H9 (cell line): ENCODE results near the gene TBC1D22A. TPM values are rescaled to one million over a fixed set of nuclear protein-coding genes. Genes with fewer than 3 reads are reported as not detected.

ENCODE experiments used
- DNase-seq: peaks from one replicate; pipeline ENCODE4 v3.0.0-alpha.2; 2017
- H2AFZ ChIP-seq: one replicate; pipeline ENCODE4 v1.6.1; 2013; ENCODE audit warnings: mild to moderate bottlenecking, low read length, control low read depth, moderate library complexity
- H2AK5ac ChIP-seq: 2 replicates; pipeline ENCODE4 v1.6.1; 2013; ENCODE audit warnings: low read length, control low read depth, mixed read lengths; ENCODE audit not compliant: insufficient read length
- H2BK120ac ChIP-seq: one replicate; pipeline ENCODE4 v1.6.1; 2013; ENCODE audit warnings: low read depth, mild to moderate bottlenecking, low read length, control low read depth, inconsistent platforms; ENCODE audit not compliant: poor library complexity, severe bottlenecking
- H2BK12ac ChIP-seq: 2 replicates; pipeline ENCODE4 v1.6.1; 2013; ENCODE audit warnings: low read length, control low read depth, mixed read lengths, low read depth; ENCODE audit not compliant: insufficient read length
- H2BK15ac ChIP-seq: 2 replicates; pipeline ENCODE4 v1.6.1; 2013; ENCODE audit warnings: low read depth, low read length, control low read depth
- H2BK20ac ChIP-seq: one replicate; pipeline ENCODE4 v1.6.1; 2013; ENCODE audit warnings: low read depth, mild to moderate bottlenecking, low read length, control low read depth, inconsistent platforms; ENCODE audit not compliant: poor library complexity, severe bottlenecking
- H2BK5ac ChIP-seq: 2 replicates; pipeline ENCODE4 v1.6.1; 2013; ENCODE audit warnings: low read length, control low read depth, mixed read lengths; ENCODE audit not compliant: insufficient read length
- H3K14ac ChIP-seq: 2 replicates; pipeline ENCODE4 v1.6.1; 2013; ENCODE audit warnings: low read length, control low read depth; ENCODE audit not compliant: insufficient read depth
- H3K18ac ChIP-seq: 2 replicates; pipeline ENCODE4 v1.6.1; 2013; ENCODE audit warnings: low read depth, mild to moderate bottlenecking, mixed read lengths, low read length, control low read depth; ENCODE audit not compliant: insufficient read length
- H3K23ac ChIP-seq: 2 replicates; pipeline ENCODE4 v1.6.1; 2013; ENCODE audit warnings: low read length, control low read depth, mixed read lengths, low read depth; ENCODE audit not compliant: insufficient read length
- H3K23me2 ChIP-seq: 2 replicates; pipeline ENCODE4 v1.6.1; 2013; ENCODE audit warnings: low read depth, mild to moderate bottlenecking, mixed read lengths, low read length, control low read depth; ENCODE audit not compliant: insufficient read length, poor library complexity, severe bottlenecking
- H3K27ac ChIP-seq: 2 replicates; pipeline ENCODE4 v1.5.1; 2013; ENCODE audit warnings: low read length, control low read depth, mixed read lengths, low read depth; ENCODE audit not compliant: insufficient read length
- H3K27me3 ChIP-seq: 2 replicates; pipeline ENCODE4 v1.6.1; 2013; ENCODE audit warnings: low read length, control low read depth, inconsistent platforms; ENCODE audit not compliant: insufficient read depth
- H3K4ac ChIP-seq: 2 replicates; pipeline ENCODE4 v1.6.1; 2013; ENCODE audit warnings: low read depth, mild to moderate bottlenecking, control low read depth, inconsistent platforms, low read length, moderate library complexity
- H3K4me1 ChIP-seq: 2 replicates; pipeline ENCODE4 v1.6.1; 2013; ENCODE audit warnings: low read length, control low read depth, inconsistent platforms; ENCODE audit not compliant: insufficient read depth
- H3K4me2 ChIP-seq: 2 replicates; pipeline ENCODE4 v1.6.1; 2013; ENCODE audit warnings: low read length, control low read depth, mixed read lengths; ENCODE audit not compliant: insufficient read length, insufficient read depth
- H3K56ac ChIP-seq: 2 replicates; pipeline ENCODE4 v1.6.1; 2013; ENCODE audit warnings: low read depth, mild to moderate bottlenecking, mixed read lengths, low read length, control low read depth; ENCODE audit not compliant: insufficient read length
- H3K79me1 ChIP-seq: 2 replicates; pipeline ENCODE4 v1.6.1; 2013; ENCODE audit warnings: low read depth, mild to moderate bottlenecking, moderate library complexity, low read length, control low read depth, inconsistent platforms; ENCODE audit not compliant: insufficient read depth, poor library complexity, severe bottlenecking
- H3K79me2 ChIP-seq: 2 replicates; pipeline ENCODE4 v1.6.1; 2013; ENCODE audit warnings: low read length, control low read depth, inconsistent platforms; ENCODE audit not compliant: insufficient read depth
- H3K9ac ChIP-seq: 2 replicates; pipeline ENCODE4 v1.6.1; 2013; ENCODE audit warnings: low read length, control low read depth, mixed read lengths; ENCODE audit not compliant: insufficient read length; ENCODE audit errors: extremely low read depth
- H3K9me3 ChIP-seq: one replicate; pipeline ENCODE4 v1.6.1; 2013; ENCODE audit warnings: low read depth, low read length, inconsistent platforms; ENCODE audit not compliant: control insufficient read depth
- H3T11ph ChIP-seq: one replicate; pipeline ENCODE4 v1.6.1; 2013; ENCODE audit warnings: mild to moderate bottlenecking, low read length, control low read depth, inconsistent platforms
- H4K20me1 ChIP-seq: one replicate; pipeline ENCODE4 v1.6.1; 2013; ENCODE audit not compliant: control insufficient read depth, insufficient read length, insufficient read depth
- H4K5ac ChIP-seq: 2 replicates; pipeline ENCODE4 v1.6.1; 2013; ENCODE audit warnings: low read depth, mild to moderate bottlenecking, mixed read lengths, low read length, control low read depth; ENCODE audit not compliant: insufficient read length
- H4K8ac ChIP-seq: replicated peaks from 2 replicates; pipeline ENCODE4 v1.6.1; 2013; ENCODE audit warnings: low read length, control low read depth, mixed read lengths, low read depth; ENCODE audit not compliant: insufficient read length
- H4K91ac ChIP-seq: 2 replicates; pipeline ENCODE4 v1.6.1; 2013; ENCODE audit warnings: low read depth, mild to moderate bottlenecking, moderate library complexity, mixed read lengths, low read length, control low read depth; ENCODE audit not compliant: insufficient read length
- H3K27ac Mint-ChIP-seq, 3 experiments: 2 replicates in 2 of 3; 3 replicates in 1 of 3; pipeline ENCODE4 v1.8.0; 2020 to 2021; ENCODE audit warnings: mixed read lengths in 3 of 3, mild to moderate bottlenecking in 1 of 3, moderate library complexity in 1 of 3
- H3K27me3 Mint-ChIP-seq: 2 replicates; pipeline ENCODE4 v1.8.0; 2021; ENCODE audit warnings: low read depth, mild to moderate bottlenecking, moderate library complexity, mixed read lengths
- H3K36me3 Mint-ChIP-seq, 3 experiments: 2 replicates in 2 of 3; 3 replicates in 1 of 3; pipeline ENCODE4 v1.8.0; 2020 to 2021; ENCODE audit warnings: low read depth in 3 of 3, mixed read lengths in 3 of 3; ENCODE audit not compliant: insufficient read depth in 1 of 3
- H3K4me1 Mint-ChIP-seq, 2 experiments: 2 replicates each; pipeline ENCODE4 v1.8.0; 2020; ENCODE audit warnings: mixed read lengths in 2 of 2
- H3K4me3 Mint-ChIP-seq, 2 experiments: 2 replicates in 1 of 2; 3 replicates in 1 of 2; pipeline ENCODE4 v1.8.0; 2020 to 2021; ENCODE audit warnings: mild to moderate bottlenecking in 2 of 2, mixed read lengths in 2 of 2, moderate library complexity in 1 of 2
- H3K9me3 Mint-ChIP-seq, 2 experiments: 2 replicates in 1 of 2; 3 replicates in 1 of 2; pipeline ENCODE4 v1.8.0; 2020; ENCODE audit warnings: mild to moderate bottlenecking in 2 of 2, mixed read lengths in 2 of 2, moderate library complexity in 1 of 2
- WGBS: extraction: QIAGEN DNeasy Blood & Tissue Kit; methylation state at CpG from one replicate; pipeline ENCODE4 v1.1.7; 2013; ENCODE audit warnings: missing lambda C conversion rate, low lambda C conversion rate, mixed read lengths; ENCODE audit not compliant: insufficient read length; ENCODE audit errors: extremely low coverage; 5-methylcytosine and 5-hydroxymethylcytosine counted together
- total RNA-seq: library from RNA; stranded (reverse); gene quantifications from 2 replicates; pipeline ENCODE4 v1.2.1, GENCODE V29; 2021
- TF ChIP-seq, protein P1 (sequence below): fragments of 200-600 bp; sonication (generic); conservative IDR thresholded peaks from 3 replicates; pipeline ENCODE4 v1.8.0; 2021; ENCODE audit warnings: antibody characterized with exemption, mild to moderate bottlenecking

The TBC1D22A gene
- total RNA-seq, 1 experiment from 2014 or later, result 20.8 TPM

DNA sequence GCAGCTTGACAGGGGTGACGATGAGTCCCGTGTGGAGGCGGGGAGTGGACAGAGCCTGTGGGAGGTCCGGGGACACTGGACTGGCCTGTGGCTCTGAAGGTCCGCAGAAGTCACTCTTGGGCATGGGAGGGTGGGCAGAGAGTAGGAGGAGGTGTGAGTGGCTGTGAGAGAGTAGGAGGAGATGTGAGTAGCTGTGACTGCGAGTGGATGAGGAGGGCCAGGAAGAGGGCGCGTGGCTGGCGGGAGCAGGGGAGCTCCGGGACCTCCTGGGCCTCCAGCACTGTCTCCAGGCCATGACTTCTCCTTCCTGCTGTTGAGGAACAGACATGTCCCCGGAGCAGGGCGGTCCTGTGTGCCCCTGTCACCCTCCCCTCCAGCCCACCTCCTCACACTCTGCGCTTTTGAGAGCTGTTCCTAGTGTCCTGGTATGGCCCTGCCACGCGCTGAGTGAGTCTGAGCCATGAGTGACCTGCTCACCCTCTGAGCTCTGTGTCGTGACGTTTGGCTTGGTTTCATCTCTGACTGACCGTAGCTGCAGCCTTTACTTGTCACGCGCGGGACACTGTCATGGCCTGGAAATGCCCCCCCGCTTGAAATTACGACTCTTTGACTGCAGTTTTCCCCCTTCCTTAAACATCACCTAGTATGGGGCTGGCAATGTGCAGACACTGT, 391.5 kb downstream of the TBC1D22A start:
- Histone ChIP-seq H4K91ac (no peak overlapping the region), H3K4me1 (no peaks in the 10 kb centered on the region), H3K9me3 (no peaks in the 10 kb centered on the region), H2BK120ac (no peak overlapping the region), H3K4ac (no peak overlapping the region), H2AK5ac (no peak overlapping the region), H3K4me2 (no peak overlapping the region), H3K79me2 (no peaks in the 10 kb centered on the region), H2BK12ac (no peak overlapping the region), H2BK15ac (no peak overlapping the region), H4K20me1 (no peaks in the 10 kb centered on the region), H4K5ac (no peak overlapping the region), H3K56ac (no peak overlapping the region), H2AFZ (no peak overlapping the region), H2BK5ac (no peak overlapping the region), H3K18ac (no peak overlapping the region), H3T11ph (no peak overlapping the region), H2BK20ac (no peak overlapping the region), H3K14ac (no peak overlapping the region), H4K8ac (no peak overlapping the region), H3K27ac (no peak overlapping the region), H3K79me1 (no peaks in the 10 kb centered on the region), H3K23ac (no peak overlapping the region), H3K9ac (no peak overlapping the region), H3K27me3 (no peaks in the 10 kb centered on the region), H3K23me2 (no peaks in the 10 kb centered on the region)
- peak overlapping the region in 1 of 3 experiments; percentile 53; a peak in 2 of 7 replicates for H3K27ac Mint-ChIP-seq
- no peaks in the 10 kb centered on the region; a peak in 1 of 7 replicates for H3K36me3 Mint-ChIP-seq
- H3K4me3 Mint-ChIP-seq, result no peak overlapping the region
- H3K9me3 Mint-ChIP-seq, result no peaks in the 10 kb centered on the region
- H3K4me1 Mint-ChIP-seq, result peaks cover 2 to 4% of the 10 kb centered on the region in 2 experiments; a peak in 2 of 4 replicates
- no peak for DNase-seq
- H3K27me3 Mint-ChIP-seq, result no peaks in the 10 kb centered on the region
- TF ChIP-seq, protein P1, sequence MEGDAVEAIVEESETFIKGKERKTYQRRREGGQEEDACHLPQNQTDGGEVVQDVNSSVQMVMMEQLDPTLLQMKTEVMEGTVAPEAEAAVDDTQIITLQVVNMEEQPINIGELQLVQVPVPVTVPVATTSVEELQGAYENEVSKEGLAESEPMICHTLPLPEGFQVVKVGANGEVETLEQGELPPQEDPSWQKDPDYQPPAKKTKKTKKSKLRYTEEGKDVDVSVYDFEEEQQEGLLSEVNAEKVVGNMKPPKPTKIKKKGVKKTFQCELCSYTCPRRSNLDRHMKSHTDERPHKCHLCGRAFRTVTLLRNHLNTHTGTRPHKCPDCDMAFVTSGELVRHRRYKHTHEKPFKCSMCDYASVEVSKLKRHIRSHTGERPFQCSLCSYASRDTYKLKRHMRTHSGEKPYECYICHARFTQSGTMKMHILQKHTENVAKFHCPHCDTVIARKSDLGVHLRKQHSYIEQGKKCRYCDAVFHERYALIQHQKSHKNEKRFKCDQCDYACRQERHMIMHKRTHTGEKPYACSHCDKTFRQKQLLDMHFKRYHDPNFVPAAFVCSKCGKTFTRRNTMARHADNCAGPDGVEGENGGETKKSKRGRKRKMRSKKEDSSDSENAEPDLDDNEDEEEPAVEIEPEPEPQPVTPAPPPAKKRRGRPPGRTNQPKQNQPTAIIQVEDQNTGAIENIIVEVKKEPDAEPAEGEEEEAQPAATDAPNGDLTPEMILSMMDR, result no peak
- WGBS, result no CpG with 5 or more reads among the region's 23 CpGs
